A549 treated with AZD9567 at 1 μM for 4 hours (cell line): ENCODE results near the gene OAT. TPM values are rescaled to one million over a fixed set of nuclear protein-coding genes. Genes with fewer than 3 reads are reported as not detected.

ENCODE experiments used
- total RNA-seq: library from RNA; stranded (reverse); fragments of 200-300 nt; extraction: Qiagen RNA extraction; gene quantifications from 5 replicates; pipeline ENCODE4 v1.2.3, GENCODE V29; 2022; ENCODE audit not compliant: insufficient read depth

OAT gene
- total RNA-seq = 69.7 to 104 TPM (median 81.8 TPM) in 5 replicates

DNA sequence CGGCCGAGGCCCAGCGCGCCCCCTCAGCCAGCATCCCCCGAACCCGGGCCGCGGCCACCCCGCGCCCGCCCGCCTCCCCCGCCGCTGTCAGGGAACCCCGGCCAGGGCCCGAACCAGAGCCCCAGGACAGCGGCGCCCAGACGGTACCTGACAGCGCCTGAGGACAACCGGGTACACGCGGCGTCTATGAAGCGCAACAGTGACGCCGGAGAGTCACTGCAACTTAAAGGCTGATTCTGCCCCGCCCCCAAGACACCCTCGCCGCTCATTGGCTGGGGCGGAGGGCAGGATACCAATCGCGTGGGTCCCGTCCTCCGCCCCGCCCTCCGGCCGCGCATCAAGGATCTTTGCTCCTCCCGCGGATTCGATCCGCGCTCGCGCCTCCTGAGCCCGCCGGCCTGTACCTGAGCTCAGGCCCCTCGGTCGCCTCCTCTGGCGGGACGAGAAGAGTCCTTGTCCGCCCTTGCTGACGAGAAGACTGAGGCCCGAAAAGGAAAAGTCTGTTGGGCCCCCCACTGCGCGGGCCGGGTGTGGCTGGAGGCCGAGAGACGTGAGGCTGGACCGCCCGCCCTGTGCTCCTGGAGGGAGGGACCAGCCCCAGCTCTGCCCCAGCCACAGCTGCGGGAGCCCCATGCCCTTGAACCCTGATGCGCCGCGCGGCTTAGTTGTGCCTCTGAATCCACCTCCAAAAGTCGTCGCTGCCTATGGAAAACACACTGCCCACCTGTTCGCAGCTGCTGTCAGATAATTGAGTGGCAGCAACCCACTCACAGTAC lies at the start of gene OAT:
OAT (minus strand) TSS at position 198 of the 776 bp plus-strand sequence. CDS start 6,752 bp downstream, outside the sequence.

GRCh38 chr10:124461642-124462347 lies 43.1 kb upstream of the OAT start, which contains the start of gene LHPP:
Gene LHPP, plus strand, starts transcription at chr10:124461823. Its CDS starts 40 bp downstream, at chr10:124461863.

GRCh38 chr10:124450012-124450782 lies 31.5 kb upstream of the OAT start, which contains the start of gene NKX1-2:
Gene NKX1-2, minus strand, starts transcription at chr10:124450035. Its CDS starts 92 bp downstream, at chr10:124449943.

Other genes with a start within 250 kb of the OAT start
- gene NKX1-2, start 31.1 kb upstream of the OAT start, total RNA-seq = 0.02 to 0.05 TPM (median 0.02 TPM) in 3 of 5 replicates, not detected in the others
- 12.0 to 14.7 TPM (median 12.4 TPM) in 5 replicates for gene LHPP, start 42.9 kb upstream of the OAT start, total RNA-seq